ENCODE data around the gene KCNJ4.
A peak's percentile ranks its signal among the peaks of the same experiment; 100 is the strongest.

Gene KCNJ4

GRCh38 chr22:38455076-38455529, at the start of gene KCNJ4:
KCNJ4 (minus strand) TSS chr22:38455199; CDS start chr22:38428132, 27,067 bp downstream.
- no peaks in the 10 kb centered on the region for H3K9me3 ChIP-seq (ENCODE audit: insufficient read depth, low read depth, low read length)
- H3K9ac ChIP-seq (ENCODE audit: low read depth, low read length) = no peak within 1 kb of the TSS
- H3K4me3 ChIP-seq (ENCODE audit: low read length) = peak within 1 kb of the TSS; percentile 60; the same call in 1 of the 2 replicates
- no peak within 1 kb of the TSS for H3K27ac ChIP-seq (ENCODE audit: low read length)
- no peaks in the 10 kb centered on the region for H3K36me3 ChIP-seq (ENCODE audit: insufficient read depth, low read depth, low read length)
- peaks cover 91% of the 10 kb centered on the region for H3K27me3 ChIP-seq (ENCODE audit: insufficient read depth, low read length)
- H3K4me1 ChIP-seq (ENCODE audit: insufficient read depth, low read length) = no peaks in the 10 kb centered on the region; the same call in 1 of the 2 replicates

DNA sequence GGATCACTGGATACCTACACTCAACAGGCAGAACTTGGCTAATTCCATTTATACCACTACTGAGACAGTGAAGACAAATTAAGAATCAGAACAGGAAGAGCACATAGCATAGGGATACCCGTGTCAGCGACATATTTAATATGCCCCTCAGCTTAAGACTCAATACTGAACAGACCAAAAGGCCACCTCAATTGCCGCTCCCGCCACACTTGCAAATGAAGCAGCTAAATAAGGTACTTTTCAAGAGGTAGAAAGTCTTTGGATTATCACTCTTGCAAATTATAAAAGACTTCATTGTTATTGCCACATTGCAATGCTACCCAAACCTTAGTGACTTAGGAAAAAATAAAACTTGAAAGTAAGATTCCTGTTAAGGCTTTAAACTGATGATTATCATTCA, 48.0 kb upstream of the KCNJ4 start:
- H3K36me3 ChIP-seq (ENCODE audit: insufficient read depth, low read depth, low read length) = peaks cover 74% of the 10 kb centered on the region
- peaks cover 11% of the 10 kb centered on the region for H3K4me1 ChIP-seq (ENCODE audit: insufficient read depth, low read length)
- H3K27ac ChIP-seq (ENCODE audit: low read length) = no peak overlapping the region
- H3K4me3 ChIP-seq (ENCODE audit: low read length) = peak overlapping the region; percentile 95
- no peaks in the 10 kb centered on the region for H3K9me3 ChIP-seq (ENCODE audit: insufficient read depth, low read depth, low read length)
- peak overlapping the region; percentile 100; the same call in 1 of the 2 replicates for H3K9ac ChIP-seq (ENCODE audit: low read depth, low read length)
- no peaks in the 10 kb centered on the region for H3K27me3 ChIP-seq (ENCODE audit: insufficient read depth, low read length)

- peak overlapping the region; percentile 95 for H3K4me3 ChIP-seq (ENCODE audit: low read length)
- H3K9ac ChIP-seq (ENCODE audit: low read depth, low read length) = peak overlapping the region; percentile 100; the same call in 1 of the 2 replicates
- no peaks in the 10 kb centered on the region for H3K9me3 ChIP-seq (ENCODE audit: insufficient read depth, low read depth, low read length)
- peaks cover 84% of the 10 kb centered on the region for H3K36me3 ChIP-seq (ENCODE audit: insufficient read depth, low read depth, low read length)
- no peaks in the 10 kb centered on the region for H3K27me3 ChIP-seq (ENCODE audit: insufficient read depth, low read length)
- H3K27ac ChIP-seq (ENCODE audit: low read length) = no peak overlapping the region
- H3K4me1 ChIP-seq (ENCODE audit: insufficient read depth, low read length) = peaks cover 11% of the 10 kb centered on the region
Observed at GRCh38 chr22:38501797-38502672, 47.0 kb upstream of the KCNJ4 start.

GRCh38 chr22:38497869-38498268, 42.9 kb upstream of the KCNJ4 start:
- Histone ChIP-seq H3K4me1 (ENCODE audit: insufficient read depth, low read length) (peaks cover 3% of the 10 kb centered on the region; the same call in 1 of the 2 replicates), H3K27me3 (ENCODE audit: insufficient read depth, low read length) (no peaks in the 10 kb centered on the region), H3K27ac (ENCODE audit: low read length) (no peak overlapping the region), H3K9me3 (ENCODE audit: insufficient read depth, low read depth, low read length) (no peaks in the 10 kb centered on the region), H3K4me3 (ENCODE audit: low read length) (no peak overlapping the region), H3K36me3 (ENCODE audit: insufficient read depth, low read depth, low read length) (peaks cover 99% of the 10 kb centered on the region), H3K9ac (ENCODE audit: low read depth, low read length) (no peak overlapping the region)

- peaks cover 99% of the 10 kb centered on the region for H3K36me3 ChIP-seq (ENCODE audit: insufficient read depth, low read depth, low read length)
- H3K4me1 ChIP-seq (ENCODE audit: insufficient read depth, low read length) = peaks cover 3% of the 10 kb centered on the region
- no peak overlapping the region for H3K4me3 ChIP-seq (ENCODE audit: low read length)
- no peaks in the 10 kb centered on the region for H3K9me3 ChIP-seq (ENCODE audit: insufficient read depth, low read depth, low read length)
- H3K27me3 ChIP-seq (ENCODE audit: insufficient read depth, low read length) = no peaks in the 10 kb centered on the region
- H3K27ac ChIP-seq (ENCODE audit: low read length) = no peak overlapping the region
- H3K9ac ChIP-seq (ENCODE audit: low read depth, low read length) = no peak overlapping the region
Observed at GRCh38 chr22:38494939-38495338, 39.9 kb upstream of the KCNJ4 start.

DNA sequence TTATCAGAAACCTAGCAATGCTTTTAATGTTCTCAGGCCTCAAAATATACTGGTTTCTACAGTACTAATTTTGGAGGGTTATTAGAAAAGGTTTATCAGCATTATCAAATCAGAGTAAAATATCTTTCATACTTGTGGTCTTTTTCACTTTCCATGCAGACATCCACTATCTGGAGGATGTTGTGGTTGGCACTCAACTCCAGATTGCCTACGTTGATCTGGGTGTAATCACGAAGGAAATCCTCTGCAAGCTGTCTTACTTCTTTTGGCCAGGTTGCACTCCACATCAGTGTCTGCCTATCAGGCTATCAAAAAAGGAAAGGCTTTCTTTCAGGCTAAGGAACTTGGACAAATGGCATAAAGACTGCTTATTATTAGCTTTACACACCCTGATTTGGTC, 39.5 kb upstream of the KCNJ4 start:
- Histone ChIP-seq H3K27ac (ENCODE audit: low read length) (no peak overlapping the region), H3K36me3 (ENCODE audit: insufficient read depth, low read depth, low read length) (peaks cover 99% of the 10 kb centered on the region), H3K9me3 (ENCODE audit: insufficient read depth, low read depth, low read length) (no peaks in the 10 kb centered on the region), H3K4me1 (ENCODE audit: insufficient read depth, low read length) (peaks cover 6% of the 10 kb centered on the region), H3K27me3 (ENCODE audit: insufficient read depth, low read length) (no peaks in the 10 kb centered on the region), H3K9ac (ENCODE audit: low read depth, low read length) (no peak overlapping the region), H3K4me3 (ENCODE audit: low read length) (no peak overlapping the region)

DNA sequence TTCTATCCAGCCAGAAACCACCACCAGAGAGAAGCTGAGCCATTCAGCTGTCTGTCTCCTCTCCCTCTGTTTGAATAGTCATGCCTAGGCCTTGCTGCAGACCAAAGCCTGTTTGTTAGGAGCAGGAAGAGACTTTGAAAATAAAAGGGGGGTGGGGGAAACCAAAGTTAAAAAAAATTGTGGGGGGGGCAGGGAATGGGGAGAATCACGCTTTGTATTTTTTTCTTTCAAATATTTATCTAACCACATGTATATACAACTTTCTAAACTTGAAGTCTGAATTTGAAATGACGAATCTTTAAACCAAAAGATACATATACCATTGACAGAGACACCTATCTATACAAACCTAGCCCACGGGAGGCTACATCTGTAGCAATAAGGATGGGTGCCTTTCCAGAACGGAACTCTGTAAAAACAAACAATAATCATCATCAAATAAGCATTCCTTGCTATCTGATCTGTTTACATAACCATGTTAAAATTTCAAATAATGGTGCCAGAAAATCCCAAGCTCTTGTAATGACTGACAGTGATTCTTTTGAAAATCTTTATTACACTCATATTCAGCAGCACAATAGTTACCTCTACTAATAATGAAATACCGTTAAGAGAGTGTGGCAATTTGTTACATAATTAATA, 36.8 kb upstream of the KCNJ4 start:
- Histone ChIP-seq H3K27me3 (ENCODE audit: insufficient read depth, low read length) (no peaks in the 10 kb centered on the region), H3K9ac (ENCODE audit: low read depth, low read length) (no peak overlapping the region), H3K27ac (ENCODE audit: low read length) (no peak overlapping the region), H3K4me3 (ENCODE audit: low read length) (no peak overlapping the region), H3K4me1 (ENCODE audit: insufficient read depth, low read length) (peaks cover 6% of the 10 kb centered on the region), H3K36me3 (ENCODE audit: insufficient read depth, low read depth, low read length) (peaks cover 99% of the 10 kb centered on the region), H3K9me3 (ENCODE audit: insufficient read depth, low read depth, low read length) (no peaks in the 10 kb centered on the region)

DNA sequence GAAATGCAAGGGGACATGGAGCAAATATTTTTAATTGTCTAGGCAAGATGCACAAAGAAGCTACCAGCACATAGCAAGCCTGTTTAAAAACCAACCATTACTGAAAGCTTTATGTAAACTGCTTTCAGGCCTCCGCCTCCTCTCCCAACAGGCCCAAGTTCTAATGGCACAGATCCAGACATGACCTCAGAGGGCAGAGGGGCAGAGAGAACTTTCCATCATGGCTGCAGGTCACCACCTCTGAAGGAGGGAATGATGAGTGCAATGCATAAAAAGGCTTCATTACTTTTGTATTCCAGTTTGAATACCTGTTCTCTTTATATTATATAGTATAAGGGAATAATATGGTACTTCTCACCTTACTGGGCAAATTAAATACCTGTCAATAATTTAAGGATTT, 35.9 kb upstream of the KCNJ4 start:
- no peak overlapping the region for H3K9ac ChIP-seq (ENCODE audit: low read depth, low read length)
- H3K4me1 ChIP-seq (ENCODE audit: insufficient read depth, low read length) = peaks cover 6% of the 10 kb centered on the region
- H3K9me3 ChIP-seq (ENCODE audit: insufficient read depth, low read depth, low read length) = no peaks in the 10 kb centered on the region
- no peak overlapping the region for H3K27ac ChIP-seq (ENCODE audit: low read length)
- H3K36me3 ChIP-seq (ENCODE audit: insufficient read depth, low read depth, low read length) = peaks cover 99% of the 10 kb centered on the region
- no peaks in the 10 kb centered on the region for H3K27me3 ChIP-seq (ENCODE audit: insufficient read depth, low read length)
- no peak overlapping the region for H3K4me3 ChIP-seq (ENCODE audit: low read length)

DNA sequence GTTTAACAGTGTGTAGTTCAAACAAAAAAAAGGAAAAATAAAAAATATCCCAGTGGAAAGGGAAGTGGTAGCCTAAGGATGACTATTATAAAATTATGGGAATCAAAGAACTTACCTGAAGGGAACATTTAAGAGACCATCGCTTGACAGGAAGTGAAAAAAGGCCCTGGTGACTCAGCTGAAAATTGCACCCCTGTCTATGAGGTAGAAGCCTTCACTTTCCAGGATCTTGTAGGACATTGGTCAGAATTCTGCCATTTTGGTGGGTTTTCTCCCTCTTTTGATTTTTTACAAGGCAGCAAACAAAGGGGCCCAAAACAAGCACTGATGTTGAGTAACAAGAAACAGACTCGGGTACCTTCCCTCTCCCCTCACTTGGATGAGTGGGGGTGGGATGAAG, 35.5 kb upstream of the KCNJ4 start:
- peaks cover 99% of the 10 kb centered on the region for H3K36me3 ChIP-seq (ENCODE audit: insufficient read depth, low read depth, low read length)
- peaks cover 6% of the 10 kb centered on the region for H3K4me1 ChIP-seq (ENCODE audit: insufficient read depth, low read length)
- no peaks in the 10 kb centered on the region for H3K9me3 ChIP-seq (ENCODE audit: insufficient read depth, low read depth, low read length)
- H3K27ac ChIP-seq (ENCODE audit: low read length) = no peak overlapping the region
- no peaks in the 10 kb centered on the region for H3K27me3 ChIP-seq (ENCODE audit: insufficient read depth, low read length)
- no peak overlapping the region for H3K9ac ChIP-seq (ENCODE audit: low read depth, low read length)
- H3K4me3 ChIP-seq (ENCODE audit: low read length) = no peak overlapping the region

DNA sequence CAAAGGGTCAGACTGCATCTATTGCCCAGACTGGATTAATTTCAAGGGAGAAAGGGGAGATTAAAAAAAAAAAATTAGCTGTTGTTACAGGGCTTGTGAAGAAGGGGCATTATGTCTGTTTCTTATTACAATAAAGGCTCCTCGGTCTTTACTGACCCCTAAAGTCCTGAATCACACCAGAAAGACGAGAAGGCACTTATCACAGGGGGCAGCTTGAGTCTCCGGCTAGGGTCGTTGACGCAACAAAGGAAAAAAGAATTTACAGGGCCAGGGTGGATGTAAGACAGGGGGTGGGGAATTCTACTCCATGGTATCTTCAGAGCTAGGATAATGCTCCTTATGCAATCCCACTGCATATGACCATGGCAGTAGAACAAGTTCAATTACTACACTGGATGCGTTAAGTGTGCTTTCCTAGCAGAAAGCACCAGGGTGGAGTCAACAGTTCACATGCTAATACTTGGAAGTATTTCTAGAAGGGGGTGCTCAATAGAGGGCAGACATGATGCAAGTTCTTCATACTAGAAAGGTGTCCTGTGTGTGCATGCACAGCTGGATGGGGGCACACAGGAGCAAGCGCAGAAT, 34.7 kb upstream of the KCNJ4 start:
- Histone ChIP-seq H3K27ac (ENCODE audit: low read length) (no peak overlapping the region), H3K4me3 (ENCODE audit: low read length) (no peak overlapping the region), H3K9ac (ENCODE audit: low read depth, low read length) (no peak overlapping the region), H3K36me3 (ENCODE audit: insufficient read depth, low read depth, low read length) (peaks cover 99% of the 10 kb centered on the region), H3K9me3 (ENCODE audit: insufficient read depth, low read depth, low read length) (no peaks in the 10 kb centered on the region), H3K4me1 (ENCODE audit: insufficient read depth, low read length) (peaks cover 6% of the 10 kb centered on the region), H3K27me3 (ENCODE audit: insufficient read depth, low read length) (no peaks in the 10 kb centered on the region)

DNA sequence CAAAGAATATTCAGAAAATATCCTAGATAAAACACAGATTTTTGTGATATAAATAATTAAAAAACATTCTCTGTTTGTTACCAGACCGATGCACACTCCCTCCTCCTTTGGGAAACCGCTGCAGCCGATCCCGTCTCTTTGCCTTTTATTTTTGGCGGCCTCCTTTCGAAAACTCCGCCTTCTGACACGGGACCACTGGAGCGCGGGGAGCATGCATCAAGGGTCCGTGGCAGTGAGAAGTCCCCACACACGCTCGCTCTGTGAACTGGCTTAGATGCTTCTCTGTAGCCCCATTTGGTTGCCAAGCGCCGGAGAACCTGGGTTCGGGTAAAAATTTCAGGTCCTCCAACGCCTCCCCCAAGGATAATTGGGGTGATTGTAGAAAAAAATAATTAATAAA, 34.1 kb upstream of the KCNJ4 start:
- Histone ChIP-seq H3K4me3 (ENCODE audit: low read length) (no peak overlapping the region), H3K4me1 (ENCODE audit: insufficient read depth, low read length) (peaks cover 6% of the 10 kb centered on the region), H3K9me3 (ENCODE audit: insufficient read depth, low read depth, low read length) (no peaks in the 10 kb centered on the region), H3K9ac (ENCODE audit: low read depth, low read length) (no peak overlapping the region), H3K36me3 (ENCODE audit: insufficient read depth, low read depth, low read length) (peaks cover 99% of the 10 kb centered on the region), H3K27ac (ENCODE audit: low read length) (no peak overlapping the region), H3K27me3 (ENCODE audit: insufficient read depth, low read length) (no peaks in the 10 kb centered on the region)
